Measurements from ENCODE around the gene MB. TPM values are rescaled to one million over a fixed set of nuclear protein-coding genes. Genes with fewer than 3 reads are reported as not detected.
A peak's percentile ranks its signal among the peaks of the same experiment; 100 is the strongest.

The MB gene
- total RNA-seq, 1 experiment from 2014 or later: 1.5 TPM

GRCh38 chr22:35601743-35602615 lies 15.2 kb downstream of the MB start:
- ChIA-PET CTCF (interaction anchor here (0.5 kb wide), 1 partner anchor 25 kb away, joined by 3 read pairs; no protein-coding TSS in a partner anchor), RAD21 (ENCODE audit: low non-redundant PET in 1 of 2, low total read pairs in 2 of 2, uncharacterized antibody in 2 of 2, unreplicated experiment in 2 of 2) (no interaction called here), POLR2A (no interaction called here)
- no peaks in the 10 kb centered on the region for H3K27me3 ChIP-seq (ENCODE audit: insufficient read depth, low read length)
- H4K20me1 ChIP-seq (ENCODE audit: insufficient read depth): no peaks in the 10 kb centered on the region
- TF ChIP-seq CTCF (IDR thresholded peaks at IDR 0.05 in 2 of 3, conservative IDR thresholded peaks at IDR 0.05 in 1 of 3; ENCODE audit: borderline replicate concordance in 1 of 3, insufficient read depth in 1 of 3, low read depth in 2 of 3, low read length in 2 of 3) (no peak), EZH2phosphoT487 (IDR thresholded peaks at IDR 0.05; ENCODE audit: borderline replicate concordance) (no peak), MAX (IDR thresholded peaks at IDR 0.05) (no peak), CEBPB (IDR thresholded peaks at IDR 0.05; ENCODE audit: low read depth) (no peak), POLR2A (IDR thresholded peaks at IDR 0.05; ENCODE audit: borderline replicate concordance, extremely low read depth, insufficient read depth, insufficient read length) (no peak), ZFX (IDR thresholded peaks at IDR 0.05) (no peak), EZH2 (IDR thresholded peaks at IDR 0.05) (no peak), SRF (IDR thresholded peaks at IDR 0.05; ENCODE audit: low read depth) (no peak), TCF7L2 (IDR thresholded peaks at IDR 0.05; ENCODE audit: borderline replicate concordance, extremely low read depth, insufficient read depth, insufficient read length) (no peak), SP1 (IDR thresholded peaks at IDR 0.05; ENCODE audit: low read depth) (no peak), JUND (IDR thresholded peaks at IDR 0.05) (no peak), POLR2AphosphoS5 (IDR thresholded peaks at IDR 0.05; ENCODE audit: low read depth, low read length) (no peak), REST (IDR thresholded peaks at IDR 0.05; ENCODE audit: low read depth) (no peak), ZBTB33 (IDR thresholded peaks at IDR 0.05; ENCODE audit: extremely low read depth, insufficient replicate concordance, low read length) (no peak), ATF3 (IDR thresholded peaks at IDR 0.05) (no peak), CBX3 (IDR thresholded peaks at IDR 0.05; ENCODE audit: low read depth) (no peak), YY1 (IDR thresholded peaks at IDR 0.05; ENCODE audit: extremely low read depth, insufficient replicate concordance, low read depth, low read length) (no peak), RAD21 (IDR thresholded peaks at IDR 0.05; ENCODE audit: low read depth) (no peak), ZNF274 (IDR thresholded peaks at IDR 0.05; ENCODE audit: low read depth, low read length) (no peak)
- DNase-seq (ENCODE audit: low read depth, low spot score) (no peak), ATAC-seq (no peak)
- no peak overlapping the region for H3K27ac ChIP-seq (ENCODE audit: low read depth, low read length)
- H3K9ac ChIP-seq (ENCODE audit: low read length): no peak overlapping the region
- no peak overlapping the region for H3K4me3 ChIP-seq (replicated peaks in 1 of 2; ENCODE audit: low read depth in 1 of 2, low read length in 2 of 2)
- H3K4me1 ChIP-seq (ENCODE audit: control insufficient read depth in 1 of 2, insufficient read depth in 2 of 2, low read length in 2 of 2): peaks cover 6 to 21% of the 10 kb centered on the region in 2 experiments; a peak in 3 of 4 replicates
- no peaks in the 10 kb centered on the region for H3K9me2 ChIP-seq (ENCODE audit: insufficient read depth)
- intact Hi-C loops (cut with micrococcal nuclease): no loop called here
- BruUV-seq (replicated peaks): no TSS peak
- no peaks in the 10 kb centered on the region for H3K36me3 ChIP-seq (ENCODE audit: control insufficient read depth in 1 of 2, insufficient read depth in 2 of 2, low read length in 2 of 2)
- no peaks in the 10 kb centered on the region for H3K9me3 ChIP-seq (ENCODE audit: control insufficient read depth in 1 of 2, insufficient read depth in 1 of 2, low read depth in 1 of 2, low read length in 2 of 2)
- peak overlapping the region; percentile 41 for H2AFZ ChIP-seq (ENCODE audit: low read depth, low read length, poor library complexity, severe bottlenecking)
- no peaks in the 10 kb centered on the region for H3K79me2 ChIP-seq (ENCODE audit: insufficient read depth, low read length)
- 0 out of 2 replicates have a peak overlapping the region, but pooled peaks have one; percentile 25 for H3K4me2 ChIP-seq (ENCODE audit: low read length)
